CD14-positive monocyte (primary cell): ENCODE measurements around the gene UNK. TPM values are rescaled to one million over a fixed set of nuclear protein-coding genes. Genes with fewer than 3 reads are reported as not detected.

Source experiments
- DNase-seq, 3 donors: peaks; one replicate each; pipeline ENCODE4 v3.0.0-alpha.2; 2011 to 2022
- H2AFZ ChIP-seq: 2 replicates; pipeline ENCODE4 v1.6.0; 2012; ENCODE audit warnings: mild to moderate bottlenecking, low read depth, low read length, inconsistent platforms; ENCODE audit not compliant: insufficient read depth, poor library complexity, severe bottlenecking
- H3K27ac ChIP-seq, 2 donors: 1 replicate in 1 of 2; 2 replicates in 1 of 2; pipeline ENCODE4 v1.5.1; 2012 to 2013; ENCODE audit warnings: low read length in 2 of 2, control low read depth in 1 of 2, inconsistent platforms in 1 of 2, low read depth in 1 of 2, mild to moderate bottlenecking in 1 of 2
- H3K27me3 ChIP-seq, 2 donors: one replicate each; pipeline versions ENCODE4 v1.6.0 to v1.6.1; 2011 to 2013; ENCODE audit warnings: low read length in 2 of 2; ENCODE audit not compliant: control insufficient read depth in 2 of 2, insufficient read depth in 2 of 2
- H3K36me3 ChIP-seq, 2 donors: replicated peaks in 1 of 2; 1 replicate in 1 of 2; 2 replicates in 1 of 2; pipeline versions ENCODE4 v1.5.1 to v1.6.1; 2012 to 2013; ENCODE audit warnings: low read length in 2 of 2, control low read depth in 1 of 2, inconsistent platforms in 1 of 2, mild to moderate bottlenecking in 1 of 2; ENCODE audit not compliant: insufficient read depth in 2 of 2, control insufficient read depth in 1 of 2
- H3K4me1 ChIP-seq, 2 donors: 1 replicate in 1 of 2; 2 replicates in 1 of 2; pipeline versions ENCODE4 v1.5.1 to v1.6.1; 2012 to 2013; ENCODE audit warnings: low read length in 2 of 2, control low read depth in 1 of 2, inconsistent platforms in 1 of 2, mild to moderate bottlenecking in 1 of 2, moderate library complexity in 1 of 2; ENCODE audit not compliant: insufficient read depth in 2 of 2, control insufficient read depth in 1 of 2
- H3K4me2 ChIP-seq: replicated peaks from 2 replicates; pipeline ENCODE3; 2012; ENCODE audit warnings: low read length, moderate library complexity, mild to moderate bottlenecking; ENCODE audit not compliant: poor library complexity, severe bottlenecking; ENCODE audit errors: extremely low read depth
- H3K4me3 ChIP-seq, 3 experiments: fragments of 200-600 bp in 1 of 3; sonication (generic) in 1 of 3; replicated peaks in 1 of 3; 1 replicate in 2 of 3; 2 replicates in 1 of 3; pipeline ENCODE4 v1.5.1; 2011 to 2013; ENCODE audit warnings: low read length in 3 of 3, mild to moderate bottlenecking in 3 of 3, control low read depth in 2 of 3, low read depth in 2 of 3, inconsistent platforms in 1 of 3, moderate library complexity in 1 of 3
- H3K79me2 ChIP-seq: 2 replicates; pipeline ENCODE4 v1.6.0; 2012; ENCODE audit warnings: mild to moderate bottlenecking, control low read depth, inconsistent platforms, low read length, moderate library complexity; ENCODE audit not compliant: insufficient read depth
- H3K9ac ChIP-seq: 2 replicates; pipeline ENCODE4 v1.6.0; 2017; ENCODE audit warnings: low read length, mild to moderate bottlenecking; ENCODE audit not compliant: insufficient read depth, poor library complexity, severe bottlenecking
- H3K9me3 ChIP-seq, 2 donors: replicated peaks in 1 of 2; 1 replicate in 1 of 2; 2 replicates in 1 of 2; pipeline versions ENCODE4 v1.5.1 to v1.6.1; 2012 to 2013; ENCODE audit warnings: low read length in 2 of 2, control low read depth in 1 of 2; ENCODE audit not compliant: control insufficient read depth in 1 of 2, insufficient read depth in 1 of 2
- H4K20me1 ChIP-seq: 2 replicates; pipeline ENCODE4 v1.6.0; 2012; ENCODE audit warnings: mild to moderate bottlenecking, low read length, control low read depth, moderate library complexity; ENCODE audit not compliant: insufficient read depth
- H3K27ac Mint-ChIP-seq, 7 donors: one replicate each; pipeline ENCODE4 v1.8.0; 2020; ENCODE audit warnings: mild to moderate bottlenecking in 7 of 7, mixed read lengths in 7 of 7, moderate library complexity in 6 of 7, inconsistent platforms in 2 of 7
- H3K27me3 Mint-ChIP-seq, 3 donors: one replicate each; pipeline ENCODE4 v1.8.0; 2021 to 2022; ENCODE audit warnings: low read depth in 3 of 3, mild to moderate bottlenecking in 3 of 3, mixed read lengths in 3 of 3, moderate library complexity in 3 of 3, inconsistent platforms in 1 of 3
- H3K36me3 Mint-ChIP-seq, 2 donors: one replicate each; pipeline ENCODE4 v1.8.0; 2020; ENCODE audit warnings: mixed read lengths in 2 of 2, inconsistent platforms in 1 of 2, mild to moderate bottlenecking in 1 of 2
- H3K4me1 Mint-ChIP-seq: one replicate; pipeline ENCODE4 v1.8.0; 2020; ENCODE audit warnings: mild to moderate bottlenecking, mixed read lengths
- H3K4me3 Mint-ChIP-seq, 2 donors: one replicate each; pipeline ENCODE4 v1.8.0; 2020; ENCODE audit warnings: mild to moderate bottlenecking in 2 of 2, mixed read lengths in 2 of 2, moderate library complexity in 1 of 2
- H3K9me3 Mint-ChIP-seq, 7 donors: one replicate each; pipeline ENCODE4 v1.8.0; 2020 to 2022; ENCODE audit warnings: mixed read lengths in 7 of 7, mild to moderate bottlenecking in 6 of 7, moderate library complexity in 6 of 7, inconsistent platforms in 2 of 7
- WGBS: methylation state at CpG from one replicate; pipeline ENCODE4 v1.1.5; 2013; ENCODE audit warnings: missing lambda C conversion rate; ENCODE audit not compliant: insufficient coverage; 5-methylcytosine and 5-hydroxymethylcytosine counted together
- intact Hi-C, 2 donors: fragments of 100-400 bp; cut with micrococcal nuclease; formaldehyde crosslinking; loops; one replicate each; pipeline versions ENCODE4 v1.15.0 to v1.15.1; 2023
- polyA plus RNA-seq, 3 donors: library from polyadenylated mRNA; depleted of rRNA in 1 of 3; unstranded in 2 of 3; stranded (reverse) in 1 of 3; fragments of 300-500 nt in 2 of 3; fragments of >200 nt in 1 of 3; fragmentation: Illumina TruSeq in 2 of 3; gene quantifications; 1 replicate in 2 of 3; 2 replicates in 1 of 3; pipeline ENCODE4 v1.2.3, GENCODE V29; 2012 to 2021
- TF ChIP-seq, protein P1 (sequence below): fragments of 200-600 bp; IDR thresholded peaks from one replicate; pipeline ENCODE4 v1.8.0; 2022; ENCODE audit warnings: antibody characterized with exemption, mild to moderate bottlenecking

Gene UNK
- polyA plus RNA-seq, 3 donors = 6.3 to 12.9 (median 7.8) TPM

GRCh38 chr17:75739801-75740200 is 44.8 kb upstream of the UNK start:
- H3K9me3 ChIP-seq = no peaks in the 10 kb centered on the region
- H4K20me1 ChIP-seq = no peaks in the 10 kb centered on the region
- H3K4me1 ChIP-seq = peaks cover 20 to 24% of the 10 kb centered on the region in 2 donors
- H3K4me2 ChIP-seq = no peak overlapping the region
- peaks cover 26% of the 10 kb centered on the region for H3K4me1 Mint-ChIP-seq
- H3K27me3 ChIP-seq = no peaks in the 10 kb centered on the region
- WGBS = 95% methylated on average over 14 of the region's 14 CpGs
- no peak overlapping the region for H3K4me3 Mint-ChIP-seq
- no peaks in the 10 kb centered on the region for H3K27me3 Mint-ChIP-seq
- DNase-seq = no peak
- peak overlapping the region in 5 of 7 donors; percentile 32 to 98 (median 77) for H3K27ac Mint-ChIP-seq
- H3K36me3 ChIP-seq = no peaks in the 10 kb centered on the region
- no peaks in the 10 kb centered on the region for H3K79me2 ChIP-seq
- no peak overlapping the region for H3K4me3 ChIP-seq
- peaks cover 3% of the 10 kb centered on the region in 2 donors for H3K36me3 Mint-ChIP-seq
- peak overlapping the region in 1 of 2 donors; percentile 89 for H3K27ac ChIP-seq
- no peak overlapping the region for H2AFZ ChIP-seq
- TF ChIP-seq, protein P1, sequence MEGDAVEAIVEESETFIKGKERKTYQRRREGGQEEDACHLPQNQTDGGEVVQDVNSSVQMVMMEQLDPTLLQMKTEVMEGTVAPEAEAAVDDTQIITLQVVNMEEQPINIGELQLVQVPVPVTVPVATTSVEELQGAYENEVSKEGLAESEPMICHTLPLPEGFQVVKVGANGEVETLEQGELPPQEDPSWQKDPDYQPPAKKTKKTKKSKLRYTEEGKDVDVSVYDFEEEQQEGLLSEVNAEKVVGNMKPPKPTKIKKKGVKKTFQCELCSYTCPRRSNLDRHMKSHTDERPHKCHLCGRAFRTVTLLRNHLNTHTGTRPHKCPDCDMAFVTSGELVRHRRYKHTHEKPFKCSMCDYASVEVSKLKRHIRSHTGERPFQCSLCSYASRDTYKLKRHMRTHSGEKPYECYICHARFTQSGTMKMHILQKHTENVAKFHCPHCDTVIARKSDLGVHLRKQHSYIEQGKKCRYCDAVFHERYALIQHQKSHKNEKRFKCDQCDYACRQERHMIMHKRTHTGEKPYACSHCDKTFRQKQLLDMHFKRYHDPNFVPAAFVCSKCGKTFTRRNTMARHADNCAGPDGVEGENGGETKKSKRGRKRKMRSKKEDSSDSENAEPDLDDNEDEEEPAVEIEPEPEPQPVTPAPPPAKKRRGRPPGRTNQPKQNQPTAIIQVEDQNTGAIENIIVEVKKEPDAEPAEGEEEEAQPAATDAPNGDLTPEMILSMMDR = no peak
- intact Hi-C loops = loop anchor here in 1 of 2 donors (5.0 kb wide), 1 partner anchor 32 kb away; no protein-coding TSS in a partner anchor
- H3K9me3 Mint-ChIP-seq = peaks cover 0 to 4% (median 0%) of the 10 kb centered on the region in 7 donors
- no peak overlapping the region for H3K9ac ChIP-seq

GRCh38 chr17:75740215-75740614 is 44.4 kb upstream of the UNK start:
- TF ChIP-seq, protein P1 = no peak
- no peak overlapping the region for H3K4me3 ChIP-seq
- Mint-ChIP-seq H3K4me1 (peaks cover 23% of the 10 kb centered on the region), H3K9me3 (peaks cover 0 to 4% (median 0%) of the 10 kb centered on the region in 7 donors), H3K36me3 (peaks cover 3% of the 10 kb centered on the region in 2 donors), H3K27ac (peak overlapping the region in 4 of 7 donors; percentile 2 to 68 (median 29)), H3K4me3 (no peak overlapping the region), H3K27me3 (no peaks in the 10 kb centered on the region)
- intact Hi-C loops = loop anchor here in 1 of 2 donors (5.0 kb wide), 1 partner anchor 33 kb away; no protein-coding TSS in a partner anchor
- DNase-seq = no peak
- H4K20me1 ChIP-seq = no peaks in the 10 kb centered on the region
- no peak overlapping the region for H2AFZ ChIP-seq
- no peaks in the 10 kb centered on the region for H3K36me3 ChIP-seq
- H3K4me1 ChIP-seq = peaks cover 20 to 24% of the 10 kb centered on the region in 2 donors
- WGBS = 100% methylated on average over 11 of the region's 17 CpGs
- H3K79me2 ChIP-seq = no peaks in the 10 kb centered on the region
- no peaks in the 10 kb centered on the region for H3K9me3 ChIP-seq
- H3K4me2 ChIP-seq = no peak overlapping the region
- no peak overlapping the region for H3K27ac ChIP-seq
- no peaks in the 10 kb centered on the region for H3K27me3 ChIP-seq
- no peak overlapping the region for H3K9ac ChIP-seq
